ENCODE results near the gene PDE3B. TPM values are rescaled to one million over a fixed set of nuclear protein-coding genes. Genes with fewer than 3 reads are reported as not detected.

The PDE3B gene
- total and polyA plus RNA-seq, 2 of the 4 experiments (the other 2 are of a cell fraction): 0.21 to 1.3 TPM

GRCh38 chr11:14645985-14646900, 2.6 kb downstream of the PDE3B start:
- Histone ChIP-seq H3K9me1 (ENCODE audit: insufficient read depth, low read length) (no peaks in the 10 kb centered on the region), H4K8ac (ENCODE audit: low read depth in 2 of 2, low read length in 2 of 2) (no peak overlapping the region), H3K56ac (ENCODE audit: extremely low read depth, insufficient read depth, low read length) (no peak overlapping the region), H3K4me3 (ENCODE audit: insufficient read depth, low read depth, low read length) (no peak overlapping the region), H3K36me3 (ENCODE audit: control insufficient read depth, insufficient read depth, low read length) (no peaks in the 10 kb centered on the region), H3K4me2 (ENCODE audit: low read depth, low read length) (no peak overlapping the region), H4K5ac (ENCODE audit: low read depth, low read length) (no peak overlapping the region), H3K79me1 (ENCODE audit: low read depth in 1 of 2, low read length in 2 of 2) (no peaks in the 10 kb centered on the region), H3K14ac (replicated peaks; ENCODE audit: low read depth, low read length) (no peak overlapping the region), H3K9ac (ENCODE audit: low read depth, low read length) (no peak overlapping the region), H2AFZ (replicated peaks; ENCODE audit: low read length, poor library complexity) (no peak overlapping the region), H2AK9ac (replicated peaks; ENCODE audit: low read depth, low read length, poor library complexity) (no peak overlapping the region), H2BK5ac (ENCODE audit: low read depth, low read length, poor library complexity, severe bottlenecking) (no peak overlapping the region), H4K20me1 (ENCODE audit: insufficient read depth, low read length) (no peaks in the 10 kb centered on the region), H3K27ac (ENCODE audit: insufficient read depth, low read length) (no peak overlapping the region), H2BK20ac (ENCODE audit: low read depth, low read length) (no peak overlapping the region), H3K18ac (ENCODE audit: low read depth, low read length) (no peak overlapping the region), H2AK5ac (ENCODE audit: low read depth, low read length) (no peak overlapping the region), H2BK120ac (ENCODE audit: low read depth, low read length) (no peak overlapping the region), H3K27me3 (ENCODE audit: control insufficient read depth, insufficient read depth, low read length) (no peaks in the 10 kb centered on the region; the same call in 1 of the 2 replicates), H4K91ac (ENCODE audit: insufficient read depth, low read depth, low read length) (no peak overlapping the region), H3K4ac (ENCODE audit: low read depth, low read length) (no peak overlapping the region), H3K9me3 (ENCODE audit: control insufficient read depth, insufficient read depth, low read length) (no peaks in the 10 kb centered on the region), H3K23ac (ENCODE audit: low read depth, low read length) (no peak overlapping the region), H2BK15ac (ENCODE audit: low read depth, low read length) (no peak overlapping the region), H3K4me1 (ENCODE audit: control insufficient read depth, insufficient read depth, low read length) (no peaks in the 10 kb centered on the region)
- no peak for DNase-seq
- BruUV-seq (replicated peaks): no TSS peak
- intact Hi-C loops (cut with micrococcal nuclease) (loop anchor here (10.0 kb wide), 1 partner anchor 259 kb away; no protein-coding TSS in a partner anchor), dilution Hi-C loops (cut with HindIII; ENCODE audit: low sequenced_read_pairs, unreplicated experiment) (no loop called here), in situ Hi-C loops (cut with MboI; ENCODE audit: low sequenced_read_pairs) (no loop called here)
- POLR2A ChIA-PET (ENCODE audit: unreplicated experiment): interaction anchor here (0.6 kb wide), 1 partner anchor 810 kb away, joined by 5 read pairs; no protein-coding TSS in a partner anchor
- CTCF ChIA-PET: no interaction called here
- ATAC-seq (ENCODE audit: low read depth): no peak
- 100% methylated on average over 1 of the region's 6 CpGs; no CpG with 5 or more reads in 1 of the 2 experiments for WGBS, 2 experiments (ENCODE audit: extremely low coverage in 2 of 2, insufficient read length in 1 of 2)
- TF ChIP-seq RCOR1 (IDR thresholded peaks at IDR 0.05; ENCODE audit: insufficient replicate concordance, low read length): no peak
- TF ChIP-seq MXI1 (IDR thresholded peaks at IDR 0.05; ENCODE audit: borderline replicate concordance, low read depth, low read length): no peak
- TF ChIP-seq NFE2L2 (IDR thresholded peaks at IDR 0.05; ENCODE audit: low read depth, low read length): no peak
- TF ChIP-seq USF2 (IDR thresholded peaks at IDR 0.05; ENCODE audit: low read depth, low read length): no peak
- TF ChIP-seq FOS (IDR thresholded peaks at IDR 0.05; ENCODE audit: low read depth, low read length): no peak
- no peak for TF ChIP-seq POLR2A (IDR thresholded peaks at IDR 0.05; ENCODE audit: low read depth, low read length)
- no peak for TF ChIP-seq ELK1 (IDR thresholded peaks at IDR 0.05; ENCODE audit: borderline replicate concordance, low read depth, low read length)
- no peak for TF ChIP-seq CHD1 (IDR thresholded peaks at IDR 0.05; ENCODE audit: low read depth, low read length)
- TF ChIP-seq MAFK (IDR thresholded peaks at IDR 0.05; ENCODE audit: low read depth, low read length): no peak
- TF ChIP-seq SMC3 (IDR thresholded peaks at IDR 0.05; ENCODE audit: low read depth, low read length): no peak
- TF ChIP-seq CTCF (conservative IDR thresholded peaks at IDR 0.05; ENCODE audit: low read depth, low read length): no peak
- no peak for TF ChIP-seq RAD21 (IDR thresholded peaks at IDR 0.05; ENCODE audit: low read length)
- TF ChIP-seq BHLHE40 (IDR thresholded peaks at IDR 0.05; ENCODE audit: low read depth, low read length): no peak
- no peak for TF ChIP-seq RFX5 (IDR thresholded peaks at IDR 0.05; ENCODE audit: low read depth, low read length)
- TF ChIP-seq CEBPB (IDR thresholded peaks at IDR 0.05; ENCODE audit: low read depth, low read length): no peak

Data from IMR-90 (cell line).